Stimulated activated CD8-positive, alpha-beta memory T cell treated with anti-CD3 and anti-CD28 coated beads, Interleukin-12 subunit alpha, Interleukin-12 subunit beta, amount 100 ng/mL, for 24 hours (primary cell): ENCODE results near the gene AKIRIN1.
"Not testable (repeated sequence)": the region's sequence is repeated elsewhere in the genome, so short reads cannot be mapped to it uniquely, and the experiment has no call there.

Source experiments
- DNase-seq: peaks from one replicate; pipeline ENCODE4 v3.0.0-alpha.2; 2020; ENCODE audit errors: extremely low read depth

The AKIRIN1 gene

DNA sequence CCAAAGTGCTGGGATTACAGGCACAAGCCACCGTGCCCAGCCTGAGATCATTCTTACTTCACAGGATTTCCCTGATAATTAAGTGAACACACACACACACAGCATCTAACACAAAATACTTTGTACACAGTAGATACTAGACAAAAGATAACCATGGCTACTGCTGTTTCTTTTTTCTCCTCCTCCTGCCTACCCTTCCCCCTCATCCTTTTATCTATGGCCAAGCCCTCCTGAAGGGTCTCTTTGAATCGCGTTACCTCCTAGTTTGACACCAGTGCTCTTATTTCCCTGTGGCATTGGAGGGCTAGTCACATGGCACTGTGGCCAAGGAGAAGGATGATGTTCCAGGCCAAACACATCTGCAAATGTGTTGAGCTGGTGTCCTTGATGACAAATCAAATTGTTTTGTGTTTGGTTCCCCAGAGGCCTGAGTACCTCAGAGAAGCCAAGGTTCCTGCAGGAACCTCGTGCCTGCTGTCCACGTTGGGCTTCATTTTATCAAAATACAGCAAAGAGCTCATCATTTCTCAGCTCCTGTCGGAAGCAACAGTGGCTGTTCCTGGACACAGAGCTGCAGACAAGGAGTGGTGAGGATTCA, 55.6 kb downstream of the AKIRIN1 start:
- no peak for DNase-seq

DNA sequence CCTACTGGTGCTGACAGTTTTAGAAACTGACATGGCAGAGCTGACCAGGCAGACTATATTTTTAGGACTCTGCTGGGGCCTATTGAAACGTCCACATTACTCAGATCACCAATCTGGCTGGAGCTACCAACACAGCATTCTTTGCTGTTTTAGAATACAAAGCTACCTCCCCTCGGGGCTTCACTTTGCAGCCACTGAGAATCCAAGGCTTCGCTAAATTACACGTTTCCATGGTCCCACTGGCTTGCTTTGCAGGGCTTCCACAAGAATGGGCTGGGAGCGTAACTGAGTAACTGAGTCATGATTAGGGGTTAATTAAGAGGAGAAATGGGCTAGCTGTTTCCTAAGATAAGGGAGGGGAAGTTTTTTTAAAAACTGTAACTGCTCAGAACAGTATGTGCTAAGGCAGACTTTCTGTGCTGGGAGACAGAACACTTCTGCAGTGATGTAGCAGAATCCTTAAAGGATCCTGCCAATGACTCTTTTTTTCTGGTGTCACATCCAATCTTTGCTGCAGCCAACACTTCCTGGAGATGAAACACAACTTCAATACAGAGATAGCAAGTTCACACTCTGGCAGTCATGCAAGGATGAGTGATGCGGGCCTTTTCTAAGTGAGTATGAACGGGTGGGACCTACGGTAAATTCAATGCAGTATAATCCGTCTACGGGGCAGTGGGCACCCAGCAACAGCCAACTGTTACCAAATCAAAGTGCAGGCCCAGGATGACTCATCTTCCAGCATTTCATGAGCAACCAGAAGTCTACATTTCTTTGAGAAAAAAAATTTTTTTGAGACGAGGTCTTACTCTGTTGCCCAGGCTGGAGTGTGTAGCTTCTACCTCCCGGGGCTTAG, 56.5 kb downstream of the AKIRIN1 start:
- DNase-seq = no peak

DNA sequence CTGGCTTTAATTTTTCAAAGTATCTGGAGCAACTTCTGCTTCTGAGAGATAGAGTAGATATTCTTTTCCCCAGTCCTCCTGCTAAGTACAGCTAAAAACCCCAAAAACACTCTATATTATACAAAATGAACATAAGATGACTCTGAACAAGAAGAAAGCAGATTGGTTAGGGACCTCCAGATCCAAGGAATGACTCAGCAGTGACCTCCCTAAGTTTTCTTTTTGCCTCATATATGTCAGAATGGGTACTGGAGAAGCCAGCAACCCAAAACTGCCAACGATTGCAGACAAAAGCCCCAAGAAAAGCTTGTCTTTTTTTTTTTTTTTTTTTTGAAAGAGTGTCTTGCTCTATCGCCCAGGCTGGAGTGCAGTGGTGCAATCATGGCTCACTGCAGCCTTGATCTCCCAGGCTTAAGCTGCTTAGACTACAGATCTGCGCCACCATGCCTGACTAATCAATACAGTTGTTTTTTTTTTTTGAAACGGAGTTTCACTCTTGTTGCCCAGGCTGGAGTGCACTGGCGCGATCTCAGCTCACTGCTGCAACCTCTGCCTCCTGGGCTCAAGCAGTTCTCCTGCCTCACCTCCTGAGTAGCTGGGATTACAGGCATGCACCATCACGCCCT, 57.8 kb downstream of the AKIRIN1 start:
- no peak for DNase-seq

- no peak for DNase-seq
Observed at GRCh38 chr1:39050001-39050400, 58.9 kb downstream of the AKIRIN1 start.

GRCh38 chr1:39051193-39051850, 60.2 kb downstream of the AKIRIN1 start:
- not testable (repeated sequence) for DNase-seq

- DNase-seq = no peak
Observed at GRCh38 chr1:39051956-39052355, 60.9 kb downstream of the AKIRIN1 start.

DNA sequence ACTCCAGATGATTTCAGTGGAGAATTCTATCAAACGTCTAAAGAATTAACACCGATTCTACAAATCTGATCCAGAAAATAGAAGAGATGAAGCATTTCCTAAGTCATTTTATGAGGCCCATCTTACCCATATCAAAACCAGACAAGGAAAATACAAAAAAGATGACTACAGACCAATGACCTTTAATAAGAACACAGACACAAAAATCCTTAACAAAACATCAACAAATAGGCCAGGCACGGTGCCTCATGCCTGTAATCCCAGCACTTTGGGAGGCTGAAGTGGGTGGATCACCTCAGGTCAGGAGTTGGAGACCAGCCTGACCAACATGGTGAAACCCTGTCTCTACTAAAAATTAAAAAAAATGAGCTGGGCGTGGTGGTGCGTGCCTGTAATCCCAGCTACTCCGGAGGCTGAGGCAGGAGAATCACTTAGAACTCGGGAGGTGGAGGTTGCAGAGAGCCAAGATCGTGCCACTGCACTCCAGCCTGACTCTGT, 64.2 kb downstream of the AKIRIN1 start:
- not testable (repeated sequence) for DNase-seq
